Ovary (tissue), 9 donors: ENCODE results near the gene ZNF74. TPM values are rescaled to one million over a fixed set of nuclear protein-coding genes. Genes with fewer than 3 reads are reported as not detected.
A peak's percentile ranks its signal among the peaks of the same experiment; 100 is the strongest.

Source experiments
- DNase-seq, 5 donors: peaks; one replicate each; pipeline ENCODE4 v3.0.0-alpha.2; 2019 to 2020
- H3K27ac ChIP-seq, 2 donors: fragments of 200-600 bp; one replicate each; pipeline versions ENCODE4 v1.5.1 to v1.8.0; 2019 to 2022
- H3K27me3 ChIP-seq: fragments of 200-600 bp; one replicate; pipeline ENCODE4 v1.8.0; 2022
- H3K36me3 ChIP-seq: fragments of 200-600 bp; sonication (generic); one replicate; pipeline ENCODE4 v1.5.1; 2019
- H3K4me1 ChIP-seq: one replicate; pipeline ENCODE4 v1.8.1; 2013; ENCODE audit warnings: mild to moderate bottlenecking, moderate library complexity; ENCODE audit not compliant: insufficient read depth
- H3K4me3 ChIP-seq: fragments of 200-600 bp; sonication (generic); one replicate; pipeline ENCODE4 v1.5.1; 2017
- H3K9me3 ChIP-seq, 2 donors: fragments of 200-600 bp in 1 of 2; sonication (generic) in 1 of 2; one replicate each; pipeline versions ENCODE4 v1.5.1 to v1.8.1; 2013 to 2019; ENCODE audit warnings: mild to moderate bottlenecking in 1 of 2, moderate library complexity in 1 of 2
- EP300 ChIP-seq: sonication (generic); formaldehyde crosslinking; IDR thresholded peaks from one replicate; pipeline ENCODE4 v1.6.1; 2017; ENCODE audit warnings: antibody characterized with exemption
- POLR2A ChIP-seq: fragments of 450-650 bp; IDR thresholded peaks from one replicate; pipeline ENCODE4 v1.6.1; 2017; ENCODE audit warnings: antibody characterized with exemption, mild to moderate bottlenecking, moderate library complexity
- WGBS, 3 donors: extraction: QIAGEN DNeasy Blood & Tissue Kit in 1 of 3; methylation state at CpG; one replicate each; pipeline versions ENCODE4 v1.1.5 to v1.1.7; 2013 to 2017; 5-methylcytosine and 5-hydroxymethylcytosine counted together
- intact Hi-C, 4 donors: fragments of 100-400 bp; cut with DNase I; formaldehyde crosslinking; loops; one replicate each; pipeline versions ENCODE4 v1.11.0 to v1.15.1; 2022 to 2023
- polyA plus RNA-seq, 2 donors: library from polyadenylated mRNA; stranded (reverse); fragments of 200-250 nt in 1 of 2; fragments of 350-450 nt in 1 of 2; fragmentation: Illumina TruSeq in 1 of 2; extraction: RNeasy Lipid Tissue Mini Kit (QIAGEN cat#74804) in 1 of 2; gene quantifications; one replicate each; pipeline ENCODE4 v1.2.3, GENCODE V29; 2013 to 2014
- total RNA-seq, 7 donors: library from RNA; depleted of rRNA in 2 of 7; stranded (reverse); fragments of >200 nt in 2 of 7; fragmentation: NEBNext Ultra II Directional in 3 of 7; extraction: Animal tissue kit (Norgen Biotek cat#: 25700) in 3 of 7; gene quantifications; one replicate each; pipeline versions ENCODE4 v1.1.0 to v1.2.4, GENCODE V29; 2016 to 2023
- TF ChIP-seq, protein P1 (sequence below), 3 donors: fragments of 450-650 bp in 2 of 3; fragments of 200-600 bp in 1 of 3; IDR thresholded peaks; one replicate each; pipeline versions ENCODE4 v1.5.1 to v1.8.0; 2016 to 2022; ENCODE audit warnings: antibody characterized with exemption in 3 of 3, mild to moderate bottlenecking in 1 of 3
- donor health status: DM: no; HTN: no; CAD: no; lungs with moderate emphysema.
- donor health status: DM: no; HTN: no; CAD: no.
- donor health status: Bipolar disorder and iron deficiency.
- donor health status: DM: yes; HTN: yes; CAD: no.
- donor health status: DM: no; HTN: no; CAD: no.
- donor health status: DM: yes; HTN: yes; CAD: no.

The ZNF74 gene
- total and polyA plus RNA-seq, 9 donors = 6.1 to 16.8 (median 11.6) TPM

- Histone ChIP-seq H3K27me3 (no peaks in the 10 kb centered on the region), H3K27ac (no peak overlapping the region), H3K4me1 (peaks cover 8% of the 10 kb centered on the region), H3K9me3 (no peaks in the 10 kb centered on the region), H3K4me3 (no peak overlapping the region), H3K36me3 (no peaks in the 10 kb centered on the region)
- intact Hi-C loops = loop anchor here in 1 of 4 donors (10.0 kb wide), 1 partner anchor 147 kb away; no protein-coding TSS in a partner anchor
- 87 to 93% (median 91%) methylated on average over 4 of the region's 4 CpGs for WGBS, 3 donors
- TF ChIP-seq EP300 (no peak), POLR2A (no peak)
- TF ChIP-seq, protein P1, sequence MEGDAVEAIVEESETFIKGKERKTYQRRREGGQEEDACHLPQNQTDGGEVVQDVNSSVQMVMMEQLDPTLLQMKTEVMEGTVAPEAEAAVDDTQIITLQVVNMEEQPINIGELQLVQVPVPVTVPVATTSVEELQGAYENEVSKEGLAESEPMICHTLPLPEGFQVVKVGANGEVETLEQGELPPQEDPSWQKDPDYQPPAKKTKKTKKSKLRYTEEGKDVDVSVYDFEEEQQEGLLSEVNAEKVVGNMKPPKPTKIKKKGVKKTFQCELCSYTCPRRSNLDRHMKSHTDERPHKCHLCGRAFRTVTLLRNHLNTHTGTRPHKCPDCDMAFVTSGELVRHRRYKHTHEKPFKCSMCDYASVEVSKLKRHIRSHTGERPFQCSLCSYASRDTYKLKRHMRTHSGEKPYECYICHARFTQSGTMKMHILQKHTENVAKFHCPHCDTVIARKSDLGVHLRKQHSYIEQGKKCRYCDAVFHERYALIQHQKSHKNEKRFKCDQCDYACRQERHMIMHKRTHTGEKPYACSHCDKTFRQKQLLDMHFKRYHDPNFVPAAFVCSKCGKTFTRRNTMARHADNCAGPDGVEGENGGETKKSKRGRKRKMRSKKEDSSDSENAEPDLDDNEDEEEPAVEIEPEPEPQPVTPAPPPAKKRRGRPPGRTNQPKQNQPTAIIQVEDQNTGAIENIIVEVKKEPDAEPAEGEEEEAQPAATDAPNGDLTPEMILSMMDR (IDR thresholded peaks at IDR 0.05) = no peak
- DNase-seq = no peak
Measured at GRCh38 chr22:20427945-20428417, 34.0 kb downstream of the ZNF74 start.

- no peaks in the 10 kb centered on the region for H3K27me3 ChIP-seq
- intact Hi-C loops = loop anchor here in 1 of 4 donors (10.0 kb wide), 1 partner anchor 146 kb away; no protein-coding TSS in a partner anchor
- no peaks in the 10 kb centered on the region for H3K9me3 ChIP-seq
- 88 to 93% (median 90%) methylated on average over 23 of the region's 23 CpGs for WGBS, 3 donors
- H3K36me3 ChIP-seq = no peaks in the 10 kb centered on the region
- H3K4me3 ChIP-seq = no peak overlapping the region
- TF ChIP-seq EP300 = no peak
- TF ChIP-seq, protein P1 (IDR thresholded peaks at IDR 0.05) = no peak
- no peak for TF ChIP-seq POLR2A
- H3K27ac ChIP-seq = no peak overlapping the region
- H3K4me1 ChIP-seq = peaks cover 1% of the 10 kb centered on the region
- peak in 2 of 5 donors; percentile 12 to 27 for DNase-seq
Measured at GRCh38 chr22:20428496-20429253, 34.7 kb downstream of the ZNF74 start.

DNA sequence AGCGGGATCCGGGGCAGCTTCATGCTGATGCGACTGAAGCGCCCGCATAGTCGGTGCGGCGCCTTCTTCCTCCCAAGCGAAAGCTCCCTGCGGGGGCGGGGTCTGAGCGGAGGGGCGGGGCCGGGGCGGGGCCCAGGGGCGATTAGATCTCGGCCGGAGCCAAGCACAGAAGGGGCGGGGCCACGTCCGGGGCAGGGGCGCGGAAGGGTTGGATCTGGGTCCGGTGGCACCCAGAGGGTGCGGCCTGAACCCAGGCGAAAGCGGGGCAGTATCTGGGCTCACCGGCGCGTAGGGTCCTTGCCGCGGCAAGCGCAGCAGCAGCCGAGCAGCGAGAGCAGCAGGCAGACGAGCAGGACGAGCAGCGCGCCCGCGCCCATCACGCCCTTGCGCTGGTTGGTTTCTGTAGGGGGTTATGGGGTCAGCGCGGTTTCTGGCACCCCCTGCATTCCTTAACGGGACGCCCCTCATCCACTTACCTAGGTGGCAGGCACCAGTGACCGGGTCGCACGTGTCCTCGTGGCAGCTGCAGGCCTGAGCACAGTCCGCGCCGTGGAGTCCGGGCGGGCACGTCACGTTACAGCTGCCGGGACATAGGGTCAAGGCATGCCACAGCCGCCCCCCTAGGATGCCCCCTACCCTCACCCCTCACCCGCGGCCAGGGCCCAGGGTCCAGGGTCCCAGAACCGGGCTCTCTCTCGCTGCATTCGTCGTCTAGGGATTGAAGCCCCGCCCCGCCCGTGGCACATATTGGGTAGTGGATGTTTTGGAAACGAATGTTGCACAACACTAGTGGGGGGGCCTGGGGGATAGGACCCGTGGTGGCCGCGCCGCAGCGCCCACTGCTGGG is 35.5 kb downstream of the ZNF74 start:
- WGBS, 3 donors = 76 to 85% (median 78%) methylated on average over 68 to 75 of the region's 75 CpGs
- H3K27me3 ChIP-seq = no peaks in the 10 kb centered on the region
- no peak for TF ChIP-seq POLR2A
- TF ChIP-seq, protein P1 (IDR thresholded peaks at IDR 0.05) = no peak
- TF ChIP-seq EP300 = no peak
- no peaks in the 10 kb centered on the region for H3K9me3 ChIP-seq
- H3K27ac ChIP-seq = no peak overlapping the region
- H3K36me3 ChIP-seq = no peaks in the 10 kb centered on the region
- no peak overlapping the region for H3K4me3 ChIP-seq
- intact Hi-C loops = loop anchor here in 1 of 4 donors (10.0 kb wide), 1 partner anchor 145 kb away; no protein-coding TSS in a partner anchor
- no peaks in the 10 kb centered on the region for H3K4me1 ChIP-seq
- DNase-seq = peak in 2 of 5 donors; percentile 22 to 40

- Histone ChIP-seq H3K4me1 (no peaks in the 10 kb centered on the region), H3K4me3 (no peak overlapping the region), H3K9me3 (no peaks in the 10 kb centered on the region), H3K36me3 (no peaks in the 10 kb centered on the region), H3K27me3 (no peaks in the 10 kb centered on the region), H3K27ac (no peak overlapping the region)
- WGBS, 3 donors = 85 to 89% (median 88%) methylated on average over 37 of the region's 37 CpGs
- intact Hi-C loops = no loop called here
- TF ChIP-seq EP300 (no peak), POLR2A (no peak)
- TF ChIP-seq, protein P1 (IDR thresholded peaks at IDR 0.05) = no peak
- DNase-seq = no peak
Measured at GRCh38 chr22:20430101-20430719, 36.3 kb downstream of the ZNF74 start.
